Liver (tissue), 9 donors: Measurements from ENCODE around the gene RASGRP4. TPM values are rescaled to one million over a fixed set of nuclear protein-coding genes. Genes with fewer than 3 reads are reported as not detected.

Experiments
- DNase-seq: peaks from one replicate; pipeline ENCODE4 v3.0.0-alpha.2; 2017; ENCODE audit warnings: low spot score
- H3K27ac ChIP-seq, 2 donors: one replicate each; pipeline ENCODE4 v1.7.0; 2013; ENCODE audit warnings: inconsistent platforms in 2 of 2, low read length in 2 of 2, control low read depth in 1 of 2, low read depth in 1 of 2, mild to moderate bottlenecking in 1 of 2
- H3K27me3 ChIP-seq, 4 donors: one replicate each; pipeline versions ENCODE4 v1.6.1 to v1.7.0; 2013; ENCODE audit warnings: low read length in 3 of 4, inconsistent platforms in 1 of 4, mild to moderate bottlenecking in 1 of 4, moderate library complexity in 1 of 4; ENCODE audit not compliant: control insufficient read depth in 4 of 4, insufficient read depth in 4 of 4
- H3K36me3 ChIP-seq, 4 donors: one replicate each; pipeline versions ENCODE4 v1.6.1 to v1.7.0; 2013; ENCODE audit warnings: low read length in 3 of 4, mild to moderate bottlenecking in 3 of 4, low read depth in 1 of 4, moderate library complexity in 1 of 4; ENCODE audit not compliant: control insufficient read depth in 4 of 4, insufficient read depth in 3 of 4
- H3K4me1 ChIP-seq, 4 donors: one replicate each; pipeline versions ENCODE4 v1.6.1 to v1.7.0; 2013; ENCODE audit warnings: low read length in 3 of 4, mild to moderate bottlenecking in 3 of 4, moderate library complexity in 1 of 4; ENCODE audit not compliant: control insufficient read depth in 4 of 4, insufficient read depth in 4 of 4
- H3K4me3 ChIP-seq, 3 donors: one replicate each; pipeline versions ENCODE4 v1.6.1 to v1.7.0; 2013; ENCODE audit warnings: low read length in 3 of 3, control low read depth in 1 of 3, low read depth in 1 of 3, mild to moderate bottlenecking in 1 of 3
- H3K9ac ChIP-seq, 2 donors: one replicate each; pipeline ENCODE4 v1.7.0; 2013; ENCODE audit warnings: low read length in 2 of 2, mild to moderate bottlenecking in 2 of 2, moderate library complexity in 2 of 2, control low read depth in 1 of 2, low read depth in 1 of 2
- H3K9me3 ChIP-seq, 4 donors: one replicate each; pipeline versions ENCODE4 v1.6.1 to v1.7.0; 2013; ENCODE audit warnings: low read length in 3 of 4; ENCODE audit not compliant: control insufficient read depth in 4 of 4
- ATF3 ChIP-seq: IDR thresholded peaks from 2 replicates; pipeline ENCODE4 v1.6.1; 2016; ENCODE audit warnings: antibody characterized with exemption
- CTCF ChIP-seq: fragments of 150-350 bp; IDR thresholded peaks from 2 replicates; pipeline ENCODE4 v1.5.1; 2017; ENCODE audit warnings: improper control_type of control experiment, low read depth, low read length; ENCODE audit not compliant: missing input control
- EGR1 ChIP-seq, 2 donors: IDR thresholded peaks; 2 replicates each; pipeline ENCODE4 v1.6.1; 2016 to 2018; ENCODE audit warnings: antibody characterized with exemption in 2 of 2, low read depth in 2 of 2
- FOXA1 ChIP-seq: IDR thresholded peaks from 2 replicates; pipeline ENCODE4 v1.6.1; 2016; ENCODE audit warnings: antibody characterized with exemption
- FOXA2 ChIP-seq: IDR thresholded peaks from 2 replicates; pipeline ENCODE4 v1.6.1; 2016; ENCODE audit warnings: antibody characterized with exemption
- GABPA ChIP-seq, 2 donors: IDR thresholded peaks in 1 of 2; conservative IDR thresholded peaks in 1 of 2; 2 replicates each; pipeline ENCODE4 v1.6.1; 2016; ENCODE audit warnings: antibody characterized with exemption in 2 of 2, mild to moderate bottlenecking in 1 of 2, moderate library complexity in 1 of 2
- HNF4A ChIP-seq, 2 donors: conservative IDR thresholded peaks; 2 replicates each; pipeline ENCODE4 v1.6.1; 2016; ENCODE audit warnings: antibody characterized with exemption in 2 of 2, mild to moderate bottlenecking in 2 of 2
- HNF4G ChIP-seq: IDR thresholded peaks from 2 replicates; pipeline ENCODE4 v1.6.1; 2016; ENCODE audit warnings: antibody characterized with exemption
- JUND ChIP-seq, 2 donors: IDR thresholded peaks; 2 replicates each; pipeline ENCODE4 v1.6.1; 2016; ENCODE audit warnings: antibody characterized with exemption in 2 of 2
- MAX ChIP-seq: IDR thresholded peaks from 2 replicates; pipeline ENCODE4 v1.6.1; 2016; ENCODE audit warnings: antibody characterized with exemption
- NR2F2 ChIP-seq: IDR thresholded peaks from 2 replicates; pipeline ENCODE4 v1.6.1; 2016; ENCODE audit warnings: antibody characterized with exemption
- RAD21 ChIP-seq, 2 donors: IDR thresholded peaks; 2 replicates each; pipeline ENCODE4 v1.6.1; 2016; ENCODE audit warnings: antibody characterized with exemption in 2 of 2, mild to moderate bottlenecking in 2 of 2
- REST ChIP-seq: IDR thresholded peaks from 2 replicates; pipeline ENCODE4 v1.6.1; 2016; ENCODE audit warnings: antibody characterized with exemption, mild to moderate bottlenecking
- RXRA ChIP-seq, 2 donors: IDR thresholded peaks; 2 replicates each; pipeline ENCODE4 v1.6.1; 2017 to 2018; ENCODE audit warnings: antibody characterized with exemption in 2 of 2, mild to moderate bottlenecking in 1 of 2
- SP1 ChIP-seq: IDR thresholded peaks from 2 replicates; pipeline ENCODE4 v1.6.1; 2018; ENCODE audit warnings: antibody characterized with exemption, mild to moderate bottlenecking
- TAF1 ChIP-seq: conservative IDR thresholded peaks from 2 replicates; pipeline ENCODE4 v1.6.1; 2016; ENCODE audit warnings: antibody characterized with exemption, mild to moderate bottlenecking
- YY1 ChIP-seq: IDR thresholded peaks from 2 replicates; pipeline ENCODE4 v1.6.1; 2016; ENCODE audit warnings: antibody characterized with exemption, mild to moderate bottlenecking
- ZBTB33 ChIP-seq: IDR thresholded peaks from 2 replicates; pipeline ENCODE4 v1.6.1; 2016; ENCODE audit warnings: antibody characterized with exemption
- WGBS: extraction: QIAGEN DNeasy Blood & Tissue Kit; methylation state at CpG from one replicate; pipeline ENCODE4 v1.1.7; 2013; 5-methylcytosine and 5-hydroxymethylcytosine counted together
- polyA plus RNA-seq, 2 donors: library from polyadenylated mRNA; stranded (reverse) in 1 of 2; unstranded in 1 of 2; fragments of 200-250 nt in 1 of 2; fragments of >200 nt in 1 of 2; fragmentation: Nextera tagmentation in 1 of 2; extraction: Ambion mirVana in 1 of 2; gene quantifications; one replicate each; pipeline versions ENCODE4 v1.2.1 to v1.2.3, GENCODE V29; 2013 to 2015
- total RNA-seq, 2 donors: library from RNA; depleted of rRNA; stranded (reverse); fragments of >200 nt; gene quantifications; one replicate each; pipeline ENCODE4 v1.2.3, GENCODE V29; 2014
- donor health status: healthy.
- donor health status: healthy.
- donor health status: healthy.
- donor health status: healthy.
- donor health status: healthy.

Gene RASGRP4
- total and polyA plus RNA-seq, 4 donors = 0.60 to 2.4 (median 1.6) TPM

GRCh38 chr19:38389101-38389925, 36.7 kb downstream of the RASGRP4 start:
- Histone ChIP-seq H3K27ac (no peak overlapping the region), H3K36me3 (peaks cover 0 to under 1% (median 0%) of the 10 kb centered on the region in 4 donors), H3K9ac (no peak overlapping the region), H3K4me1 (peaks cover 7 to 23% (median 16%) of the 10 kb centered on the region in 4 donors), H3K4me3 (no peak overlapping the region), H3K9me3 (no peaks in the 10 kb centered on the region), H3K27me3 (peaks cover 0 to 3% (median 0%) of the 10 kb centered on the region in 4 donors)
- TF ChIP-seq REST = no peak
- no peak for TF ChIP-seq RXRA (IDR thresholded peaks at IDR 0.05)
- no peak for TF ChIP-seq SP1
- no peak for TF ChIP-seq MAX
- no peak for TF ChIP-seq HNF4A (conservative IDR thresholded peaks at IDR 0.05)
- no peak for TF ChIP-seq HNF4G
- no peak for TF ChIP-seq NR2F2
- TF ChIP-seq FOXA2 = no peak
- no peak for TF ChIP-seq TAF1
- no peak for TF ChIP-seq GABPA (IDR thresholded peaks at IDR 0.05 in 1 of 2, conservative IDR thresholded peaks at IDR 0.05 in 1 of 2)
- no peak for TF ChIP-seq EGR1 (IDR thresholded peaks at IDR 0.05; ENCODE audit: low read depth in 2 of 2)
- no peak for TF ChIP-seq FOXA1
- TF ChIP-seq ATF3 = no peak
- TF ChIP-seq ZBTB33 = no peak
- no peak for TF ChIP-seq YY1
- no peak for TF ChIP-seq CTCF
- no peak for TF ChIP-seq JUND (IDR thresholded peaks at IDR 0.05)
- no peak for TF ChIP-seq RAD21 (IDR thresholded peaks at IDR 0.05)
- WGBS = 10% methylated on average over 28 of the region's 28 CpGs
- no peak for DNase-seq
